SJSA1 (cell line): ENCODE measurements around the gene ALOX5AP. TPM values are rescaled to one million over a fixed set of nuclear protein-coding genes. Genes with fewer than 3 reads are reported as not detected.
A peak's percentile ranks its signal among the peaks of the same experiment; 100 is the strongest.
"Not testable (repeated sequence)": the region's sequence is repeated elsewhere in the genome, so short reads cannot be mapped to it uniquely, and the experiment has no call there.

ENCODE experiments used
- DNase-seq, 2 experiments: peaks; one replicate each; pipeline ENCODE4 v3.0.0-alpha.2; 2015 to 2020; ENCODE audit warnings: low spot score in 2 of 2, low read depth in 1 of 2
- H3K27ac ChIP-seq: fragments of 250-450 bp; sonication (Bioruptor Pico); 2 replicates; pipeline ENCODE4 v1.5.1; 2020; ENCODE audit warnings: mild to moderate bottlenecking, moderate library complexity
- H3K27me3 ChIP-seq: fragments of 250-450 bp; sonication (Bioruptor Pico); replicated peaks from 2 replicates; pipeline ENCODE4 v1.5.1; 2020; ENCODE audit warnings: mild to moderate bottlenecking, moderate library complexity
- H3K36me3 ChIP-seq: fragments of 250-450 bp; sonication (Bioruptor Pico); 2 replicates; pipeline ENCODE4 v1.5.1; 2020; ENCODE audit warnings: mild to moderate bottlenecking
- H3K4me1 ChIP-seq: fragments of 250-450 bp; sonication (Bioruptor Pico); replicated peaks from 2 replicates; pipeline ENCODE4 v1.6.1; 2021; ENCODE audit warnings: mild to moderate bottlenecking
- H3K4me3 ChIP-seq: fragments of 250-450 bp; sonication (Bioruptor Pico); 2 replicates; pipeline ENCODE4 v1.5.1; 2020; ENCODE audit warnings: mild to moderate bottlenecking
- H3K9me3 ChIP-seq: fragments of 250-450 bp; sonication (Bioruptor Pico); replicated peaks from 2 replicates; pipeline ENCODE4 v1.5.1; 2020; ENCODE audit warnings: mild to moderate bottlenecking
- total RNA-seq: library from RNA; depleted of rRNA; stranded (reverse); fragments of >200 nt; shearing (Covaris generic); gene quantifications from 2 replicates; pipeline ENCODE4 v1.2.3, GENCODE V29; 2014

The ALOX5AP gene
- total RNA-seq, 1 experiment from 2014 or later, result 1.6 TPM

DNA sequence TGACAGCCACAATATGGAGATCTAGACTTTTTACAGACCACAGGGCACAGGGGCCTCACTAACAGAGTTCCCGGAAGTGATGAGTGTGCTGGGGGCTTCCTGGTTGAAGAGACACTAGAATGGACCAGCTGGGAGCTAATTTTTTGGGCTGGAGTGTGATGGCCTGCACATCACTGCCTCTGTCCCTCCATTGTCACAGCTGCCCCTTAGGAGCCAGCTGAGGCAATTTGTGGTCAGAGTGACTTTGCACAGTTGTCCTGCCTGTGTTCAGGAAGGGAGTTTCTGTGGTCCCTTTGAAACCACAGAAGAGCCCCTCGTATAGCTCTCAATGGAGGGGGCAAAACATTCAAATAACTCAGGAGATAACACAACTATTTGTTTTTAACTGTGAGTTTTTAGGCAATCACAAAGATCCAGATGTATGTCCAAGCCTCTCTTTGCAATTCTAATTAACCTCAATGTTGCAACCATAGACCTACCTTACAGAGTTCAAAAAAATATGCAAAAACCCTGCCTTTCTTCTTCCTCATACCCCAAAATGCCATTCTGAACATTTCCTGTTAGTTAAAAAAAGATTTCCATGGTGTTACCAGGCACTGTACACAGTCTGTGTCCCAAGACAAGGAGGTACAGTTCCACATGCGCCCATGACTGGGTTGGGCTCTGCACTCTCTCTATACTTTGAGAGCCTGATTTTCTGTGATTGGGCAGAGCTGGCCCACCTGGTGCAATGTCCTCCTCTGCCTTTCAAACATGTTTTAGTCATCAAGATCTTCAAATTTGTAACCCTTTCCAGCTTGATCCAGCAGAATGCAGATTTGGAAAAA, 2.4 kb downstream of the ALOX5AP start:
- Histone ChIP-seq H3K9me3 (no peaks in the 10 kb centered on the region), H3K4me3 (no peak overlapping the region), H3K27ac (no peak overlapping the region), H3K4me1 (peaks cover 38% of the 10 kb centered on the region), H3K36me3 (no peaks in the 10 kb centered on the region), H3K27me3 (no peaks in the 10 kb centered on the region; the same call in 1 of the 2 replicates)
- no peak for DNase-seq

DNA sequence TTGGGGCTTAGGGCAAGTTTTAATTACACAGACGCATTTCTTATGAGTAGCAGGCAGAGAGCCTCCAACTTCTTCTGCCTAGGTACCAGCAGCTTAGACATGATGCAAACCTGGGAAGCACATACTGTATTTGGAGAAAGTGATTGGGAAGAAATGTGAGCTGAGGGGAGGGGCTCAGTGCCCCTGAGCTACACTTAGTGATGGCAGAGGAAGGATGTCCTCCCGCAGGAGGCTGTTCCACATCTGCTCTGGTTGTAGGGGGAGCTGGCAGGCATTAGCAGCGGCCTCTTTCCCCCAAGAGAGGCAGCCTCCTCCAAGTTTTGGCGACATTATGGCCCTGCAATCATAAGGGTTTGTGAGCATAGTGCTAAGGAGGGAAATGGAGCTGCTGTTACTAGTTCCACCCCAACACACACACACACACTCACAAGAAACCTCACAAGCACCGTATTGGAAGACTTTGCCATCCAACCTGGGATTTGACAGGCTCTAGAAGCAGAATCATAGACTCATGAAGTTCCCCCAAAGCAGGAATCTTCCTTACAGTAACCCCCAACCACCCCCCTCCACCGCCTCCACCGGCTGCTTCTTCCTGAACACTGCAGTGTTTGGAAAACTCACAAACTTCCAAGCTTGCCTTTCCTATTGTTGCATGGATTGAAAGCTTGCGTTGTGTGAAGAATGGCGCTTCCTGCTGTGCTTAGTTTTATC, 3.3 kb downstream of the ALOX5AP start:
- H3K27me3 ChIP-seq, result no peaks in the 10 kb centered on the region; the same call in 1 of the 2 replicates
- H3K36me3 ChIP-seq, result no peaks in the 10 kb centered on the region
- no peak overlapping the region for H3K4me3 ChIP-seq
- H3K9me3 ChIP-seq, result no peaks in the 10 kb centered on the region
- peaks cover 46% of the 10 kb centered on the region for H3K4me1 ChIP-seq
- H3K27ac ChIP-seq, result no peak overlapping the region
- no peak for DNase-seq

- H3K36me3 ChIP-seq, result no peaks in the 10 kb centered on the region
- no peaks in the 10 kb centered on the region; the same call in 1 of the 2 replicates for H3K27me3 ChIP-seq
- DNase-seq, result no peak
- no peak overlapping the region for H3K27ac ChIP-seq
- peaks cover 49% of the 10 kb centered on the region for H3K4me1 ChIP-seq
- H3K4me3 ChIP-seq, result no peak overlapping the region
- H3K9me3 ChIP-seq, result no peaks in the 10 kb centered on the region
Observed at GRCh38 chr13:30739237-30739528, 3.8 kb downstream of the ALOX5AP start.

- no peak overlapping the region for H3K4me3 ChIP-seq
Observed at GRCh38 chr13:30739761-30740642, 4.7 kb downstream of the ALOX5AP start.

DNA sequence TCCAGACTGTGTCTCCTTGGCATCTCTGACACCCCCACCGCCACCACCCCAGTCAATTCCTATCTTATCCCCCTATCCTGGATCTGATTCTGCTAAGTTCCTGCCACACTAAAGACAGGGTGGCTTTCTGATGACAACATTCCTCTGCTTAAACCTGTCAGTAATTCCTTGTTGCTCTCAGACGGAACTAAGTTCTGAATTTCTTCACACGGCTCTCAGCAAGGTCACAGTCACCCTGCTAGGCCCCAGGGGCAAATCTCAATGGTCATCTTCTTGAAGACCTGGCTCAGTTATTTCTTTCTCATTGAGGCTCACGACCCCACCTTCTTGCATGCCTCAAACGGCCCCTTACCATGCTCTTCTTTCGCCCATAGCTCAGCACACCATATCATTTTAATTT, 7.6 kb downstream of the ALOX5AP start:
- H3K4me1 ChIP-seq, result peaks cover 47% of the 10 kb centered on the region
- H3K27ac ChIP-seq, result peak overlapping the region; percentile 72
- no peaks in the 10 kb centered on the region for H3K27me3 ChIP-seq
- no peak for DNase-seq
- no peaks in the 10 kb centered on the region for H3K9me3 ChIP-seq
- no peaks in the 10 kb centered on the region for H3K36me3 ChIP-seq
- H3K4me3 ChIP-seq, result no peak overlapping the region

More at GRCh38 chr13:30739761-30740642, 4.7 kb downstream of the ALOX5AP start:
- H3K36me3 ChIP-seq, result no peaks in the 10 kb centered on the region
- H3K4me1 ChIP-seq, result peaks cover 48% of the 10 kb centered on the region
- H3K27ac ChIP-seq, result peak overlapping the region; percentile 22
- H3K9me3 ChIP-seq, result no peaks in the 10 kb centered on the region
- DNase-seq, result peak in 1 of 2 experiments; percentile 76
- H3K27me3 ChIP-seq, result no peaks in the 10 kb centered on the region; the same call in 1 of the 2 replicates

- DNase-seq, result peak; percentile 87 to 95
- no peaks in the 10 kb centered on the region for H3K27me3 ChIP-seq
- H3K27ac ChIP-seq, result peak overlapping the region; percentile 72
- H3K4me1 ChIP-seq, result peaks cover 47% of the 10 kb centered on the region
- no peaks in the 10 kb centered on the region for H3K36me3 ChIP-seq
- H3K9me3 ChIP-seq, result no peaks in the 10 kb centered on the region
- no peak overlapping the region for H3K4me3 ChIP-seq
Observed at GRCh38 chr13:30743319-30744055, 8.1 kb downstream of the ALOX5AP start.

DNA sequence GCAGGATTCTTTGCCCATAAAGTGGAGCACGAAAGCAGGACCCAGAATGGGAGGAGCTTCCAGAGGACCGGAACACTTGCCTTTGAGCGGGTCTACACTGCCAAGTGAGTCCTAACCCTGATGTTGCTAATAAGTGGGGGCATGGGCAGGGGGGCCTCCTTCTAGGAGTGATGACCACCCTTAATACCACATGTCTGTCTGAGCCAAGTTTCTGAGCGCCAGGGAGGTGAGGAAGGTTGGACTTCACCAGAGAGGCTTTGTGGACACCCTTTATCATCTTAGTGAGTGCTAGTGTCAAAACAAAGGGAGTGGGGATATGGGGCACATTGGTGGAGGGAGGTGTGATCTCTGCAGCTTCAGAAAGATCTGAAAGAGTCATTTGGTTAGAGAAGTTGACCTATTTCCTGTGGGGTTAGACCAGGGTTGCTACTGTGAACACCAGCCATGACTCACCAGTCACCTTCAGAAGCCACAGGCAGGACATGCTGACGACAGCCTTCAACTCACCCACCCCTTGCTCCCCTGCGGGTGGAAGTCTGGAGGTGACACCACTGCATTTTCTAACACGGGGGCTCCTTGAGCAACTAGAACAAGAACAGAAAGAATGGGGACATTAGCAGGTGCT, 8.8 kb downstream of the ALOX5AP start:
- Histone ChIP-seq H3K9me3 (no peaks in the 10 kb centered on the region), H3K36me3 (no peaks in the 10 kb centered on the region), H3K4me3 (no peak overlapping the region), H3K27ac (peak overlapping the region; percentile 72), H3K4me1 (peaks cover 47% of the 10 kb centered on the region), H3K27me3 (no peaks in the 10 kb centered on the region)
- peak; percentile 20 to 53 for DNase-seq

DNA sequence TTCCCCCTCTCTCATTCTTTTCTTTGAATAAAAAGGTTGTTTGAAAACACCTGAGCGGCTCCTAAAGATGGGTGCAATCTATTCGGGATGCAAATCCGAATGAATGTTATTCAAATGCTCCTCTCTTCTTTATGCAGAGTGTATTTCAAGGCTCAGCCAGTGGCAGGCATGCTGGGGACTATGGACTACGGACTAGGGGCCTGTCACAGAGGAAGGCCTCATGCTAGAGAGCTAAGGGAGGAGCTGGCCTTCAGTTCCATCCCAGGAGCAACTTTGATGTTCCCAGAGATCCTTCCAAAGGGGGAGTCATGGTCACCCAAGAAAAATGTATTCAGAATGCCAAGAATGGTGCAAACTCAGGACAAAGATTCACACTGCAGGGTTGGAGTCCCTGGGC, 9.3 kb downstream of the ALOX5AP start:
- no peaks in the 10 kb centered on the region for H3K9me3 ChIP-seq
- DNase-seq, result no peak
- no peaks in the 10 kb centered on the region for H3K36me3 ChIP-seq
- no peaks in the 10 kb centered on the region for H3K27me3 ChIP-seq
- H3K4me3 ChIP-seq, result no peak overlapping the region
- H3K4me1 ChIP-seq, result peaks cover 44% of the 10 kb centered on the region
- no peak overlapping the region; the same call in none of the 2 replicates for H3K27ac ChIP-seq

DNA sequence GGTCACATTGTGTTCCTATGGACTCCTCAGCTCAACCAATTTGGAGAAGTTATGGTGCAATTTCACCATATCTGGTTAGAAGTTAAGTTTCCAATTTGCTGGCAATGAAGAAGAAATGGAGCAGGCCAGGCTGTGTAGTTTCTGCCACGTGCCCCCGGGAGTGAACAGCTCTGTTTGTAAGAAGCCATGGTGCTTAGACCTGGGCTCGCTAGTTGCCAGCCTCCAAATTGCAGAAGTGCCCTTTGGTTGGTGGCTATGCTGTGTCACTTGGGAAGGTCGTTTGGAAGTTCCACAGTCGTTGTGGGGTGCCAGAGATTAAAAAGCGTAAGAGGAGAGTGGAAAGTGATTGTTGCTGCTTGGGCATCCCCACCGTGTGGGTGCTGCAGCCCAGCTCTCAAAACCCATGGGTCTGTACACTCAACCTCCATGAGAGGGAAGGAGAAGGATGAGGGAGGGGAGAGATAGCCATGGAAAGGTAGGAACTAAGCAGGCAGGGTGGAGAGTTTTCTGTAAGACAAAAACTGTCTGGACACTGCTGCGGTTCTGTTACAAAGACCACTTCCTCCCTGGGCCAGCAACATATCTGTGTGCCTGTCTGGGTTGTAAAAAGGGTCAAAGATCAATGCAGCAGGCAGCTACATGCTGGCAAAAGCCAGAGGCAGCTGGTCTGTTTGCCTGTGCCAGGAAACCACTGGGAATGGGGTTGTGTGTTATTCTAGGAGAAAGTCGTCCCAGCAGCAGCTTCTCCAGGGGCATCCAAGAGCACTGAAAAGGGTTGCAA, 10.8 kb downstream of the ALOX5AP start:
- no peaks in the 10 kb centered on the region for H3K27me3 ChIP-seq
- H3K9me3 ChIP-seq, result no peaks in the 10 kb centered on the region
- peaks cover 32% of the 10 kb centered on the region for H3K4me1 ChIP-seq
- H3K4me3 ChIP-seq, result no peak overlapping the region
- no peak for DNase-seq
- no peak overlapping the region for H3K27ac ChIP-seq
- H3K36me3 ChIP-seq, result no peaks in the 10 kb centered on the region

DNA sequence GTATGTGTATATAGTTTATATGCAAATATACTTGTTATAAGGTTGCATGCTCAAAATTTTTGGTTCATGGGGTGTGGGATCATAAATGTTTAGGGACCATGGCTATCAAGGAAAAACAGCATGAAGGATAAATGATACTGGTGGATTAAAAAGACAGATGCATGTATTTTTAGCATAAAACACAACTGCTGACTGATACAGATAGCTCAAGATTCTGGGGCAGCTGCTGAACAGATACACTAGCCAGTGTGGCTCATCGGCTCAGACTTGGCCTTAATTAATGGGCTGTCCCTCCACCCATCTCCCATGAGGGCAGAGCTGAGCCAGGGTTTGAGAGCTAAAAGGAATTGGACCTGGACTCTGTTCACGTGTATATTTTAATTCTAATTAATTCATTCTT, 11.4 kb downstream of the ALOX5AP start:
- no peak for DNase-seq
- Histone ChIP-seq H3K36me3 (no peaks in the 10 kb centered on the region), H3K27ac (no peak overlapping the region), H3K4me1 (peaks cover 30% of the 10 kb centered on the region), H3K4me3 (no peak overlapping the region), H3K9me3 (no peaks in the 10 kb centered on the region), H3K27me3 (no peaks in the 10 kb centered on the region)

GRCh38 chr13:30747845-30748244, 12.5 kb downstream of the ALOX5AP start:
- H3K27me3 ChIP-seq, H3K27ac ChIP-seq, H3K9me3 ChIP-seq, H3K4me3 ChIP-seq, DNase-seq, H3K36me3 ChIP-seq: not testable (repeated sequence)
- H3K4me1 ChIP-seq, result peaks cover 27% of the 10 kb centered on the region

- DNase-seq, result no peak
- H3K27ac ChIP-seq, result no peak overlapping the region
Observed at GRCh38 chr13:30748717-30749116, 13.4 kb downstream of the ALOX5AP start.

More at GRCh38 chr13:30748717-30749116, 13.4 kb downstream of the ALOX5AP start:
- Histone ChIP-seq H3K4me1 (peaks cover 19% of the 10 kb centered on the region), H3K36me3 (no peaks in the 10 kb centered on the region), H3K4me3 (no peak overlapping the region), H3K9me3 (no peaks in the 10 kb centered on the region), H3K27me3 (no peaks in the 10 kb centered on the region)
